ENCODE data around the gene ITPRIPL1.

GRCh38 chr2:96317584-96317997 is 7.5 kb upstream of the ITPRIPL1 start:
- TF ChIP-seq CTCF (conservative IDR thresholded peaks at IDR 0.05), result no peak
- no peak for TF ChIP-seq ZFX (IDR thresholded peaks at IDR 0.05)

Measured in C4-2B (cell line).